GM12892 (cell line): ENCODE data around the gene BEAN1.

Source experiments
- POLR2A ChIP-seq: IDR thresholded peaks from 2 replicates; pipeline ENCODE4 v1.6.1; 2011; ENCODE audit warnings: low read depth, low read length, control low read depth
- POLR2AphosphoS5 ChIP-seq: IDR thresholded peaks from 2 replicates; pipeline ENCODE4 v1.6.1; 2011; ENCODE audit warnings: low read depth, low read length, control low read depth
- TAF1 ChIP-seq: IDR thresholded peaks from 2 replicates; pipeline ENCODE4 v1.6.1; 2011; ENCODE audit warnings: low read depth, mild to moderate bottlenecking, control low read depth, low read length, borderline replicate concordance

- TF ChIP-seq POLR2AphosphoS5 (no peak), POLR2A (no peak), TAF1 (no peak)
These were observed 981 bp downstream of the BEAN1 start for GRCh38 chr16:66427871-66428681.
